PFSK-1 (cell line): ENCODE results near the gene DCXR.

Source experiments
- FOXP2 ChIP-seq: optimal IDR thresholded peaks from 2 replicates; pipeline ENCODE3; 2011; ENCODE audit warnings: borderline replicate concordance, control low read depth, inconsistent platforms; ENCODE audit not compliant: insufficient read depth; ENCODE audit errors: extremely low read length, extremely low read depth
- POLR2AphosphoS5 ChIP-seq: IDR thresholded peaks from 2 replicates; pipeline ENCODE4 v1.6.1; 2012; ENCODE audit warnings: low read depth, mild to moderate bottlenecking, control low read depth, low read length, moderate library complexity
- SIN3A ChIP-seq: IDR thresholded peaks from 2 replicates; pipeline ENCODE4 v1.6.1; 2012; ENCODE audit warnings: mild to moderate bottlenecking, low read length, moderate library complexity, borderline replicate concordance; ENCODE audit not compliant: insufficient read depth
- TAF1 ChIP-seq: IDR thresholded peaks from 2 replicates; pipeline ENCODE4 v1.6.1; 2012; ENCODE audit warnings: low read length, control low read depth, borderline replicate concordance; ENCODE audit not compliant: insufficient read depth
- TF ChIP-seq, protein P1 (sequence below), 2 experiments: IDR thresholded peaks; 2 replicates each; pipeline versions ENCODE4 v1.6.1 to v1.8.0; 2011 to 2012; ENCODE audit warnings: low read depth in 2 of 2, low read length in 2 of 2, control low read depth in 1 of 2, inconsistent platforms in 1 of 2, mild to moderate bottlenecking in 1 of 2, moderate library complexity in 1 of 2; ENCODE audit not compliant: insufficient read depth in 1 of 2

Gene DCXR

DNA sequence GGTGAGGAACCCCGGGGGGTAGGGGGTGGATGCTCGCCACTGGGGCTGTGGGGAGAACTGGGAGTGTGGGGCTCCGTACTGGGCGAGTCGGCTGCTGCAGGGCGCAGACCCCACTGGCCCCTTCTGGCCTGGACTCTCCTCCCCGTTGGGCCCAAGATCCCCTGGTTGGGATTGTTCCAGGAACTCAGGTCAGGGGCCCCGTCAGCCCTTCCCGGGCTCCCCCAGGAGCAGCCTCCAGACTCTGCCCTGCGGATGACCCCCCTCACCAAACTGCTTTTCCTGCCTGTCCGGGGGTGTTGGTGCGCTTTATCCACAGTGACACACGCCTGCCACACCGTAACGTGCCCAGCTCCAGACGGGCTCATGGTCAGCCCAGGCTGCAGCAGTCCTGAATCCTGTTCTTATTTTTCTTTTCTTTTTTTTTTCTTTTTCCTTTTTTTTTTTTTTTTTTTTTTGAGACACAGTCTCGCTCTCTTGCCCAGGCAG, 35.9 kb downstream of the DCXR start:
- TF ChIP-seq, protein P1, sequence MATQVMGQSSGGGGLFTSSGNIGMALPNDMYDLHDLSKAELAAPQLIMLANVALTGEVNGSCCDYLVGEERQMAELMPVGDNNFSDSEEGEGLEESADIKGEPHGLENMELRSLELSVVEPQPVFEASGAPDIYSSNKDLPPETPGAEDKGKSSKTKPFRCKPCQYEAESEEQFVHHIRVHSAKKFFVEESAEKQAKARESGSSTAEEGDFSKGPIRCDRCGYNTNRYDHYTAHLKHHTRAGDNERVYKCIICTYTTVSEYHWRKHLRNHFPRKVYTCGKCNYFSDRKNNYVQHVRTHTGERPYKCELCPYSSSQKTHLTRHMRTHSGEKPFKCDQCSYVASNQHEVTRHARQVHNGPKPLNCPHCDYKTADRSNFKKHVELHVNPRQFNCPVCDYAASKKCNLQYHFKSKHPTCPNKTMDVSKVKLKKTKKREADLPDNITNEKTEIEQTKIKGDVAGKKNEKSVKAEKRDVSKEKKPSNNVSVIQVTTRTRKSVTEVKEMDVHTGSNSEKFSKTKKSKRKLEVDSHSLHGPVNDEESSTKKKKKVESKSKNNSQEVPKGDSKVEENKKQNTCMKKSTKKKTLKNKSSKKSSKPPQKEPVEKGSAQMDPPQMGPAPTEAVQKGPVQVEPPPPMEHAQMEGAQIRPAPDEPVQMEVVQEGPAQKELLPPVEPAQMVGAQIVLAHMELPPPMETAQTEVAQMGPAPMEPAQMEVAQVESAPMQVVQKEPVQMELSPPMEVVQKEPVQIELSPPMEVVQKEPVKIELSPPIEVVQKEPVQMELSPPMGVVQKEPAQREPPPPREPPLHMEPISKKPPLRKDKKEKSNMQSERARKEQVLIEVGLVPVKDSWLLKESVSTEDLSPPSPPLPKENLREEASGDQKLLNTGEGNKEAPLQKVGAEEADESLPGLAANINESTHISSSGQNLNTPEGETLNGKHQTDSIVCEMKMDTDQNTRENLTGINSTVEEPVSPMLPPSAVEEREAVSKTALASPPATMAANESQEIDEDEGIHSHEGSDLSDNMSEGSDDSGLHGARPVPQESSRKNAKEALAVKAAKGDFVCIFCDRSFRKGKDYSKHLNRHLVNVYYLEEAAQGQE (IDR thresholded peaks at IDR 0.05; ENCODE audit: insufficient read depth in 1 of 2, low read depth in 2 of 2, low read length in 2 of 2), result no peak
- no peak for TF ChIP-seq SIN3A

- TF ChIP-seq TAF1 (no peak), FOXP2 (no peak), POLR2AphosphoS5 (no peak), SIN3A (no peak)
- TF ChIP-seq, protein P1 (IDR thresholded peaks at IDR 0.05; ENCODE audit: insufficient read depth in 1 of 2, low read depth in 2 of 2, low read length in 2 of 2), result no peak
Observed at GRCh38 chr17:82000803-82001570, 36.5 kb downstream of the DCXR start.

- TF ChIP-seq TAF1 (no peak), SIN3A (no peak), POLR2AphosphoS5 (no peak), FOXP2 (no peak)
- TF ChIP-seq, protein P1 (IDR thresholded peaks at IDR 0.05; ENCODE audit: insufficient read depth in 1 of 2, low read depth in 2 of 2, low read length in 2 of 2), result no peak
Observed at GRCh38 chr17:81999976-82000802, 37.3 kb downstream of the DCXR start.

DNA sequence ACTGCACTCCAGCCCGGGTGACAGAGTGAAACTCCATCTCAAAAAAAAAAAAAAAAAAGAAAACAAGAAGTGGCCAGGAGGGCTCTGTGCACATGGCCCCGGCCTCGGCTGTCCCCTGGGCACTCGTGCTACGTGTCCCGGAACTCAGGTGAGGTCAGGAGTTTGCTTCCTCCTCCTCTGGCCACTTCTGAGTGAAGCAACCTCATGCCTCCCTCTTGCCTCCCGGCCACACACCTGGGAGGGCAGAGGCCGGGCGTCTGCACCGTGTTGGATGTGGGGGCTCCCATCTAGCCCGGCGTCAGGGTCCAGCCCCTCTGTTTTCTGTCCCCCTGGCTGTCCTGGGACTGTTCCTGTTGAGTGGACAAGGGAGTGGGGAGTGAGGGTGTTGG, 37.9 kb downstream of the DCXR start:
- TF ChIP-seq, protein P1 (IDR thresholded peaks at IDR 0.05; ENCODE audit: insufficient read depth in 1 of 2, low read depth in 2 of 2, low read length in 2 of 2), result no peak
- TF ChIP-seq POLR2AphosphoS5, result no peak
- TF ChIP-seq SIN3A, result no peak
- no peak for TF ChIP-seq FOXP2
- no peak for TF ChIP-seq TAF1
